ENCODE data around the gene MAD2L1BP. TPM values are rescaled to one million over a fixed set of nuclear protein-coding genes. Genes with fewer than 3 reads are reported as not detected.
"Not testable (repeated sequence)": the region's sequence is repeated elsewhere in the genome, so short reads cannot be mapped to it uniquely, and the experiment has no call there.

Gene MAD2L1BP
- 29.5 TPM for polyA plus RNA-seq
- long read RNA-seq, donor 1, transcript MAD2L1BP-201 (3 exons, 1,301 nt) = major isoform, 9 of 20 reads
- long read RNA-seq, donor 1, partial matches to known transcripts = 11 of 20 reads
- long read RNA-seq, donor 1, other reads (novel, unspliced or antisense) = 0 of 20 reads
- long read RNA-seq, donor 2, transcript MAD2L1BP-201 (3 exons, 1,301 nt) = major isoform, 18 of 33 reads
- long read RNA-seq, donor 2, partial matches to known transcripts = 13 of 33 reads
- long read RNA-seq, donor 2, other reads (novel, unspliced or antisense) = 0 of 33 reads
- long read RNA-seq, donor 3, transcript MAD2L1BP-201 (3 exons, 1,301 nt) = major isoform, 31 of 33 reads
- long read RNA-seq, donor 3, partial matches to known transcripts = 0 of 33 reads
- long read RNA-seq, donor 3, other reads (novel, unspliced or antisense) = 0 of 33 reads
- long read RNA-seq, donor 4, partial matches to known transcripts = 0 of 3 reads
- long read RNA-seq, donor 4, other reads (novel, unspliced or antisense) = 0 of 3 reads
- long read RNA-seq, donor 5, partial matches to known transcripts = 0 of 5 reads
- long read RNA-seq, donor 5, other reads (novel, unspliced or antisense) = 0 of 5 reads
- long read RNA-seq, donor 6, transcript MAD2L1BP-201 (3 exons, 1,301 nt) = major isoform, 15 of 17 reads
- long read RNA-seq, donor 6, partial matches to known transcripts = 0 of 17 reads
- long read RNA-seq, donor 6, other reads (novel, unspliced or antisense) = 0 of 17 reads
- long read RNA-seq, donor 7, transcript MAD2L1BP-201 (3 exons, 1,301 nt) = major isoform, 6 of 7 reads
- long read RNA-seq, donor 7, partial matches to known transcripts = 0 of 7 reads
- long read RNA-seq, donor 7, other reads (novel, unspliced or antisense) = 0 of 7 reads
- long read RNA-seq, donor 8, transcript MAD2L1BP-201 (3 exons, 1,301 nt) = major isoform, 22 of 62 reads
- long read RNA-seq, donor 8, partial matches to known transcripts = 40 of 62 reads
- long read RNA-seq, donor 8, other reads (novel, unspliced or antisense) = 0 of 62 reads
- long read RNA-seq, donor 9, transcript MAD2L1BP-201 (3 exons, 1,301 nt) = major isoform, 21 of 22 reads
- long read RNA-seq, donor 9, partial matches to known transcripts = 0 of 22 reads
- long read RNA-seq, donor 9, other reads (novel, unspliced or antisense) = 0 of 22 reads
- long read RNA-seq, donor 10, transcript MAD2L1BP-201 (3 exons, 1,301 nt) = major isoform, 13 of 14 reads
- long read RNA-seq, donor 10, partial matches to known transcripts = 0 of 14 reads
- long read RNA-seq, donor 10, other reads (novel, unspliced or antisense) = 0 of 14 reads
- long read RNA-seq, donor 11, transcript MAD2L1BP-201 (3 exons, 1,301 nt) = major isoform, 11 of 12 reads
- long read RNA-seq, donor 11, partial matches to known transcripts = 0 of 12 reads
- long read RNA-seq, donor 11, other reads (novel, unspliced or antisense) = 0 of 12 reads

DNA sequence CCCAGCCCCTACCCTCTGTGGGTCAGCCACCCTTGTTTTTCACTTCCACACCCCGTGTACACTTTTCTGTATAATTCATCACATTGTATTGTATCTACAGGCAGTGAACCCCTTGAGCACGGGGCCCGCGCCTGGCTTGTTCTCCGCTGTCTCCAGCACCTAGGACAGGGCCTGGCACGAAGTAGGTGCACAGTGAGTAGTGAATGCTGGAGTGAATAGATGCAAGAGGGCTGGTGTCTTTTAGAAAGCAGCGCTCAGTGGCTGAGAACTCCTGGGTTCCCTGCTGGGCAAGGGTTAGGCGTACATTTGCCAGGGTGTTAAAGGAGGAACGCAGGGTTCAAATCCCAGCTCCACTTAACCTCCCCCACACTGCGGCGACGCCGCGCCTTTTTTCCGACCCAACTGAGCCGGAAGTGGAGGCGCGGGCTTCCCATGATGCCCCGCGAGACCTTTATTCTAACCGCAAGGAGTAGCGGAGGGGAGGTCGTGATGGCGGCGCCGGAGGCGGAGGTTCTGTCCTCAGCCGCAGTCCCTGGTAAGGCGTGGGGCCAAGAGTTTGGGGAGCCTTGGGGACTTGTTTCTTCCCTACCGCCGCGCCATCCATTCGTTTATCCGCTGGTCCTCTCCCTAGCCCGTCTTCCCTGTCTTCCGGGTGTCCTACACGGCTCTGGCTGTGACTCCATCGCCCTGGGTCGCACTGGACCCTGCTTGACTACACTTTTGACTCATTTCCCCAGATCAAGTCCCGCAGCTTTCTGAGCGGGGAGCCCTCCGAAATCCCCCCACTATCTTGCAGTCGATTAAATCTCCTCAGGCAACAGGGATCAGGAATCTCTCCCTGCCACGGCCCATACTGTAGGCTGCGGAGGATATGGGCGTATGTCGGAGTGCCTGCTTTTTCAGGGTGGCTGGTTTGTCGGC is at the start of gene MAD2L1BP:
MAD2L1BP (plus strand) TSS at position 454 of the 921 bp plus-strand sequence; CDS start at position 490, 36 bp downstream.
- Histone ChIP-seq H3K9me3 (ENCODE audit: control insufficient read depth, low read depth, low read length) (no peaks in the 10 kb centered on the region), H3K4me1 (ENCODE audit: control insufficient read depth, insufficient read depth, low read length) (peaks cover 9% of the 10 kb centered on the region), H3K27me3 (ENCODE audit: control insufficient read depth, insufficient read depth, low read length) (no peaks in the 10 kb centered on the region), H3K36me3 (ENCODE audit: control insufficient read depth, insufficient read depth, low read length) (peaks cover 24% of the 10 kb centered on the region), H3K4me3 (ENCODE audit: low read length) (peak within 1 kb of the TSS; percentile 62), H3K27ac (ENCODE audit: low read length) (peak within 1 kb of the TSS; percentile 58)
- WGBS (ENCODE audit: insufficient coverage, low lambda C conversion rate) = no CpG with 5 or more reads among the region's 48 CpGs
- DNase-seq = peak; percentile 83 to 89

DNA sequence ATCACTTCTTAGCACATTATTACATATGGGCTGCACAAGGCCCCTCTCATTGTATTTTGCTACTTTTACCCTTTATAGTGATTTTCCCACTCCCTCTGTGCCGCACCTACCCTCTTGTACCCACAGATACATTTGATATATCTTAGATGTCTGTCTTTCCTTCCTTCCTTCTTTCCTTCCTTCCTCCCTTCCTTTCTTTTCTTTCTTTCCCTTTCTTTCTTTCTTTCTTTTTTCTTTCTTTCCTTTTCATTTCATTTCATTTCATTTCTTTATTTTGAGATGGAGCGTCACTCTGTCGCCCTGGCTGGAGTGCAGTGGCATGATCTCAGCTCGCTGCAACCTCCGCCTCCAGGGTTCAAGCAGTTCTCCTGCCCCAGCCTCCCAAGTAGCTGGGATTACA is 47.4 kb upstream of the MAD2L1BP start:
- 90% methylated on average over 1 of the region's 5 CpGs for WGBS (ENCODE audit: insufficient coverage, low lambda C conversion rate)
- Histone ChIP-seq H3K27ac (ENCODE audit: low read length) (no peak overlapping the region), H3K27me3 (ENCODE audit: control insufficient read depth, insufficient read depth, low read length) (no peaks in the 10 kb centered on the region), H3K9me3 (ENCODE audit: control insufficient read depth, low read depth, low read length) (no peaks in the 10 kb centered on the region), H3K4me1 (ENCODE audit: control insufficient read depth, insufficient read depth, low read length) (no peaks in the 10 kb centered on the region), H3K36me3 (ENCODE audit: control insufficient read depth, insufficient read depth, low read length) (peaks cover 38% of the 10 kb centered on the region), H3K4me3 (ENCODE audit: low read length) (no peak overlapping the region)
- no peak for DNase-seq

GRCh38 chr6:43589564-43589963 is 46.1 kb upstream of the MAD2L1BP start:
- not testable (repeated sequence) for H3K27ac ChIP-seq (ENCODE audit: low read length); H3K4me1 ChIP-seq (ENCODE audit: control insufficient read depth, insufficient read depth, low read length); H3K27me3 ChIP-seq (ENCODE audit: control insufficient read depth, insufficient read depth, low read length); H3K9me3 ChIP-seq (ENCODE audit: control insufficient read depth, low read depth, low read length); DNase-seq; H3K4me3 ChIP-seq (ENCODE audit: low read length)
- WGBS (ENCODE audit: insufficient coverage, low lambda C conversion rate) = no CpG with 5 or more reads among the region's 1 CpG
- peaks cover 25% of the 10 kb centered on the region for H3K36me3 ChIP-seq (ENCODE audit: control insufficient read depth, insufficient read depth, low read length)

DNA sequence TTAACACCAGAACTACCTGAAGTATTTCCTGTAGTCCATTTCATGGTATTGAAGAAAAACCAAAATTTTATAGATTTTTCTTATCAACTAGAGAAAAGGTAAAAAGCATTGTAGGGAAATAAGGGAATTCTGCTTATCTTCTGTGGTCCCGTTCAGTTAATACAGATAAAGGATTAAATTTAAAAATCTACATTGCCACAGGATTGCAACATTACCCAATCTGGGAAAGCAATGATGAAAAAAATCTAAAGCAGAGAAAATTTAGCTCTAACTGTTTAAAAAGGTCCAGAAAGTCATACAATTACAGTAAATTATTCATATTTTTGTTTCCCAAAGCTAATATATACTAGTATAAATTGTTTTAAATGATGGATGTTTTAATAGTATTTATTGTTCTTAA is 41.7 kb upstream of the MAD2L1BP start:
- WGBS (ENCODE audit: insufficient coverage, low lambda C conversion rate) = 60% methylated on average over 1 of the region's 1 CpG
- Histone ChIP-seq H3K4me1 (ENCODE audit: control insufficient read depth, insufficient read depth, low read length) (no peaks in the 10 kb centered on the region), H3K9me3 (ENCODE audit: control insufficient read depth, low read depth, low read length) (no peaks in the 10 kb centered on the region), H3K27me3 (ENCODE audit: control insufficient read depth, insufficient read depth, low read length) (no peaks in the 10 kb centered on the region), H3K4me3 (ENCODE audit: low read length) (no peak overlapping the region), H3K27ac (ENCODE audit: low read length) (no peak overlapping the region), H3K36me3 (ENCODE audit: control insufficient read depth, insufficient read depth, low read length) (peaks cover 6% of the 10 kb centered on the region)
- DNase-seq = no peak

- no peak for DNase-seq
- Histone ChIP-seq H3K27me3 (ENCODE audit: control insufficient read depth, insufficient read depth, low read length) (no peaks in the 10 kb centered on the region), H3K36me3 (ENCODE audit: control insufficient read depth, insufficient read depth, low read length) (peaks cover 30% of the 10 kb centered on the region), H3K9me3 (ENCODE audit: control insufficient read depth, low read depth, low read length) (no peaks in the 10 kb centered on the region), H3K4me1 (ENCODE audit: control insufficient read depth, insufficient read depth, low read length) (no peaks in the 10 kb centered on the region), H3K4me3 (ENCODE audit: low read length) (no peak overlapping the region), H3K27ac (ENCODE audit: low read length) (no peak overlapping the region)
- no CpG with 5 or more reads among the region's 2 CpGs for WGBS (ENCODE audit: insufficient coverage, low lambda C conversion rate)
Observed at GRCh38 chr6:43600595-43600994, 35.0 kb upstream of the MAD2L1BP start.

- no peaks in the 10 kb centered on the region for H3K9me3 ChIP-seq (ENCODE audit: control insufficient read depth, low read depth, low read length)
- no peak overlapping the region for H3K4me3 ChIP-seq (ENCODE audit: low read length)
- H3K27me3 ChIP-seq (ENCODE audit: control insufficient read depth, insufficient read depth, low read length) = no peaks in the 10 kb centered on the region
- H3K4me1 ChIP-seq (ENCODE audit: control insufficient read depth, insufficient read depth, low read length) = no peaks in the 10 kb centered on the region
- 100% methylated on average over 2 of the region's 2 CpGs for WGBS (ENCODE audit: insufficient coverage, low lambda C conversion rate)
- peaks cover 24% of the 10 kb centered on the region for H3K36me3 ChIP-seq (ENCODE audit: control insufficient read depth, insufficient read depth, low read length)
- DNase-seq = no peak
- H3K27ac ChIP-seq (ENCODE audit: low read length) = no peak overlapping the region
Observed at GRCh38 chr6:43604174-43604573, 31.5 kb upstream of the MAD2L1BP start.

DNA sequence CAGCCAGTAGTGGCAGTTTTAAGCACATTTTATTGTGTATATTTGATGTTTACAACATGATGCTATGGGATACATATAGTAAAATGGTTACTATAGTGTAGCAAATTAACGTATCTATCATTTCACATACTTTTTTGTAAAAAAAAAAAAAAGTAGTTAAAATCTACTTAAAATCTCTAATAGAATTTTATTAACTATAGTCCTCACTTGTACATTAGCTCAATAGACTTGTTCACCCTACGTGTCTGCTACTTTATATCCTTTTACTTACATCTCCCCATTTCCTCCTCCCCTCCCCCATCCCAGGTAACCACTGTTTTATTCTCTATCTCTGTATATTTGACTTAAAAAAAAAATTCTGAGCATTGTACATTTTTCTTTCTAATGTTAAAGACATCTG is 29.6 kb upstream of the MAD2L1BP start:
- Histone ChIP-seq H3K4me1 (ENCODE audit: control insufficient read depth, insufficient read depth, low read length) (no peaks in the 10 kb centered on the region), H3K27me3 (ENCODE audit: control insufficient read depth, insufficient read depth, low read length) (no peaks in the 10 kb centered on the region), H3K9me3 (ENCODE audit: control insufficient read depth, low read depth, low read length) (no peaks in the 10 kb centered on the region), H3K4me3 (ENCODE audit: low read length) (no peak overlapping the region), H3K27ac (ENCODE audit: low read length) (no peak overlapping the region), H3K36me3 (ENCODE audit: control insufficient read depth, insufficient read depth, low read length) (peaks cover 21% of the 10 kb centered on the region)
- WGBS (ENCODE audit: insufficient coverage, low lambda C conversion rate) = 100% methylated on average over 2 of the region's 2 CpGs
- DNase-seq = no peak

DNA sequence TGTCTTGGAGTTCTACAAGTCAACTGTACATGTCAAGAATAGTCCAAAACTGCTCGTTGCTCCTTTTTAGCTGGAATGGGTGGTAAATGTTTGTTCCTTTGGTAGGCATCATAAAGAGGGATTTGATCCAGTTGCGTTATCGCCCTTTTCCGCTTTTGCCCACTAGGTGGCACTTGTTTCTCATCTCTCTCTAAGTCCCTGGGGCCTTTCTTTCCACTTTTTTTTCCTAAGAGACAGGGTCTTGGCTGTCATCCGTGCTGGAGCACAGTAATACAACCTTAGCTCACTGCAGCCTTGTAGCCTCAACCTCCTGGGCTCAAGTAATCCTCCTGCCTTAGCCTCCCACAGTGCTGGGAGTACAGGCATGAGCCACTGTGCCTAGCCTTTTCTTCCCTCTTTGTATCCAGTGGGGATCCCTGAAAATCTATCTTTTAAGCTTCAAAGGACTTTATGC is 27.3 kb upstream of the MAD2L1BP start:
- Histone ChIP-seq H3K4me3 (ENCODE audit: low read length) (no peak overlapping the region), H3K9me3 (ENCODE audit: control insufficient read depth, low read depth, low read length) (no peaks in the 10 kb centered on the region), H3K36me3 (ENCODE audit: control insufficient read depth, insufficient read depth, low read length) (peaks cover 14% of the 10 kb centered on the region), H3K4me1 (ENCODE audit: control insufficient read depth, insufficient read depth, low read length) (no peaks in the 10 kb centered on the region), H3K27ac (ENCODE audit: low read length) (no peak overlapping the region), H3K27me3 (ENCODE audit: control insufficient read depth, insufficient read depth, low read length) (no peaks in the 10 kb centered on the region)
- DNase-seq = peak; percentile 51 to 65
- WGBS (ENCODE audit: insufficient coverage, low lambda C conversion rate) = 8% methylated on average over 3 of the region's 5 CpGs

DNA sequence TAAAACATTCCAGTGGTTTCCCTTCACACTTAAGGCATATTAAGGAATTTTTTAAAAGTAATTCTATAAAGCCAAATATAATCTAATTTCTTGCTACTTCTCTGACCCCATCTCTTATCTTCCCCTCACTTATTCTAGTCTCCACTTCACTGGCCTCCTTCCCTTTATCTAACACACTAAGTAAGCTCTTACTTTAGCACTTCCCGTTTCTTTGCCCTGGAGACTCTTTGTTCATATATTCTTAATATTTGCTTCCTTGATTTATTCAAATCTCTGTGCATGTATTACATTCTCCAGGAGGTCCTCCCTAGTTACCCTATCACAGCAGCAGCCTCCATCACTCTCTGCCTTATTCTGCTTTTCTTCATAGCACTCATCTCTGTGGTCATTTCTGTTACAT is 26.8 kb upstream of the MAD2L1BP start:
- no peak for DNase-seq
- Histone ChIP-seq H3K4me1 (ENCODE audit: control insufficient read depth, insufficient read depth, low read length) (no peaks in the 10 kb centered on the region), H3K9me3 (ENCODE audit: control insufficient read depth, low read depth, low read length) (no peaks in the 10 kb centered on the region), H3K36me3 (ENCODE audit: control insufficient read depth, insufficient read depth, low read length) (peaks cover 18% of the 10 kb centered on the region), H3K27me3 (ENCODE audit: control insufficient read depth, insufficient read depth, low read length) (no peaks in the 10 kb centered on the region), H3K4me3 (ENCODE audit: low read length) (no peak overlapping the region), H3K27ac (ENCODE audit: low read length) (no peak overlapping the region)
- 100% methylated on average over 1 of the region's 1 CpG for WGBS (ENCODE audit: insufficient coverage, low lambda C conversion rate)

All from large intestine (tissue), 12 donors.